GM19463 (cell line): ENCODE results near the gene PDE6B.

Experiments
- ATAC-seq: cut with Tn5 transposase; IDR thresholded peaks from one replicate; pipeline ENCODE4 v1.9.1; 2021; ENCODE audit warnings: mild to moderate bottlenecking, moderate library complexity; ENCODE audit not compliant: unreplicated experiment

PDE6B gene

GRCh38 chr4:622071-622995 lies 3.0 kb upstream of the PDE6B start:
- no peak for ATAC-seq

- no peak for ATAC-seq
These were observed 2.1 kb upstream of the PDE6B start for GRCh38 chr4:622996-623913.

- no peak for ATAC-seq
These were observed 1.3 kb upstream of the PDE6B start for GRCh38 chr4:623914-624566.

DNA sequence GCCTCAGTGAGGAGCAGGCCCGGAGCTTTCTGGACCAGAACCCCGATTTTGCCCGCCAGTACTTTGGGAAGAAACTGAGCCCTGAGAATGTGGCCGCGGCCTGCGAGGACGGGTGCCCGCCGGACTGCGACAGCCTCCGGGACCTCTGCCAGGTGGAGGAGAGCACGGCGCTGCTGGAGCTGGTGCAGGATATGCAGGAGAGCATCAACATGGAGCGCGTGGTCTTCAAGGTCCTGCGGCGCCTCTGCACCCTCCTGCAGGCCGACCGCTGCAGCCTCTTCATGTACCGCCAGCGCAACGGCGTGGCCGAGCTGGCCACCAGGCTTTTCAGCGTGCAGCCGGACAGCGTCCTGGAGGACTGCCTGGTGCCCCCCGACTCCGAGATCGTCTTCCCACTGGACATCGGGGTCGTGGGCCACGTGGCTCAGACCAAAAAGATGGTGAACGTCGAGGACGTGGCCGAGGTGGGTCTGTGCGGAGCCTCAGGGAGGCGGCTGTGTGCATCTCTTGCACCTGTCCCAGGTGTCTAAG lies 323 bp downstream of the PDE6B start:
- no peak for ATAC-seq

DNA sequence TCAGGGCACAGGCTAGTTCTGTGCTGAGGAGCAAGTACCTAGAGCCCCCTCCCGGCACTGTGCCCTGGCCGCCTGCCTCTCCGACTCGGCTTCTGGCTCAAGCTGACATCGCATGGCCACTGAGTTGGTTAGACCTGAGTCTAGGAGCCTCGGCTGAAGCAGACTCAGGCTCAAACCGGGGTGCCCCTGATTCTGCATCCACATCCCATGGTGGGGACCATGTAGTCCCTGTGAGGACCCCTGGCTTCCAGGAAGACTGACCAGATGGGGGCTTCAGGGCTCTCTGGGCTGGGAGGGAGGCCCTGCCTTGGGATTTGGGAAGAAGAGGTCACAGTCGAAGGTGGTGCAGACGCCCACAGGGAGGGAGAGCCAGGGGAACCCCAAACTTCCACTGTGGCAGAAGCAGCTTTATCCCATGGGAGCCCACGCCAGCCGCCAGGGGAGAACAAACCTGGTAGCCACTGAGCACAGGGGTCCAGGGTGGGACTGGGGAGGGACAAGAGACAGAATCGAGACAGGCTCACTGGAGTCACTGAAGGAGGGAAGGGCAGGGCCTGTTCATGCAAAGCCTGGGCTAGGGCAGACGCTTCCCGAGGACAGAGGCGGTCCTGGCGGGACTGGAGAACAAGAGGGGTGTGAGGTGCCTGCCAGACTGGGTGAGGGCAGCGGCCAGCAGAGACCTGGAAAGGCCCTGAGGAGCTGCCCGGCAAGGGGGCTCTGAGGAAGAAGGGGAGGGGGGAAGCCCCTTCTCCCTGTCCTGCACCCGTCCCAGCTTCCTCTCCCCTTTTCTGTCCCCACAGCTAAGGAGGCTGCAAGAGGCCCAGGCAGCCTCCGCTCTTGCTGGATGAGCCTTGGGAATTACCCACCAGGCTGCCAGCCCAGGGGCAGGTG lies 1.1 kb downstream of the PDE6B start:
- no peak for ATAC-seq

- ATAC-seq = no peak
These were observed 2.2 kb downstream of the PDE6B start for GRCh38 chr4:627347-628125.

- ATAC-seq = no peak
These were observed 3.0 kb downstream of the PDE6B start for GRCh38 chr4:628311-628741.

DNA sequence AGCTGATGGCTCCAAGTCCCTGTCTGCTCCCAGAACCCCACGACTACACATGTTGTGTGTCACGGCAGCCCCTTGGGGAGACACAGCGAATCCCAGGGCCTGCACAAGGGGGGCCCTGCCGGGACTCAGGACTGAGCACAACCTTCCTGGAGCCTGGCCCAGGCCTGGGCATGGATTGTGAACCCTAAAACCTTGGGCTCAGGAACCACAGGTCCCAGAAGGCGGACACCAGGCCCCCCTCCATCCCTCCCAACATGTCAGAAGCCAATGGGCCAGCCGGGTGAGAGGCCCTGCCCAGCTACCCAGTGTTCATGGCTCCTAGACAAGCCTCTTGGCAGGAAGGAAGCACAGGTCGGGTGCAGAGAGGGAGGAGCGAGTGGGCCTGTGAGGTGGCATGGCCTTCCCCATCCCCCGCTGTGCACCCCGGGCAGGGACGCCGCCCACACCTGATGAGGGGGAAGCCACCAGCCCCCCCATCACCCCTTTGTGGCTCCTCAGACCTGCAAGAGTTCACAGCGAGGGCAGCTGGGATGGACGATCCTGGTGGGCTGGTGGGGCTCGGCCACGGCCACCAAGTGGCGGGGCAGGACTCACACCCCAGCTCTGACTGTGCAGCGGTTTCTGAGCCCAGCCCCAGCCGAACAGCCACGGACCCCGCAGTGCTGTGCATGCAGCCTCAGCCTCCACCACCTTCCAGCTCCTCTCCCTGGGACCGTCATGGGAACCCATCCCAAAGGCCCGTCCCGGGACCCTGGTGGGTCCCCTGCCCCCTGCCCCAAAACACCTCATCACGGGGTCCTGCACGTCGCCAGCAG lies 3.7 kb downstream of the PDE6B start:
- no peak for ATAC-seq

- ATAC-seq = no peak
These were observed 4.2 kb downstream of the PDE6B start for GRCh38 chr4:629636-629914.

DNA sequence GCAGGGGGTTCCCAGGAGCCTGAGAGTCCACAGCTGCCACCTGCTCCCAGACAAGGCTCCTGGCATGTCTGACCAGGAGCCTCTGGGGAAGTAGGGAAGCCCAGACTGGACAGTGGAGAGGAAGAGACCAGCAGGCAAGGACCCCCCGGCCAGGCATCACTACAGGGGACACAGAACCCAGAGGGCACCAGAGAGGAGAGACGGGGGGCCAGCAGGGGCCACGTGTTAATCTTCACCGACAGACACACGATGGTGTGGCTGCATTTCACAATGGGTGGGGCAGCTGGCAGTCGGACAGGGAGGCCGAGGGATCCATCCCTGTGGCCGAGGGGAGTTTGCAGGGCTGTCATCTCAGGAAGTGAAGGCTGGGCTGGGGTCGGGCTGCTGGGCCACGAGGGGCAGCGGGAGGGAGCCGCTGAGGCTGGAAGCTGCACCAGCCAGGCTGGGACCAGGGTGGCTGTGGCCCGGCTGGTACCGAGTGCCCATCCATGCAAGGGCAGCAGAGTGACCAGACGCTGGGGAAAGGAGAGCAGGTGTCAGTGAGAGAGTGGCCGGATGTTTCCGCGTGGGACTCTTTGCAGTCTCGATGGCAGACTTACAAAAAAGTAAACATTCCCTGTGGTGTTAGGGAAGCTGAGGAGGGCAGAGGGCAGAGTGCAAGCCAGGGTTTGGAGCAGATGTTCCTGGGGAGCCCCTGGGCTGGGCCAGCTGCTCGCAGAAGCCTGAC lies 4.7 kb downstream of the PDE6B start:
- ATAC-seq = no peak

- ATAC-seq = no peak
These were observed 5.3 kb downstream of the PDE6B start for GRCh38 chr4:630656-631055.

GRCh38 chr4:632196-632790 lies 6.9 kb downstream of the PDE6B start:
- no peak for ATAC-seq

DNA sequence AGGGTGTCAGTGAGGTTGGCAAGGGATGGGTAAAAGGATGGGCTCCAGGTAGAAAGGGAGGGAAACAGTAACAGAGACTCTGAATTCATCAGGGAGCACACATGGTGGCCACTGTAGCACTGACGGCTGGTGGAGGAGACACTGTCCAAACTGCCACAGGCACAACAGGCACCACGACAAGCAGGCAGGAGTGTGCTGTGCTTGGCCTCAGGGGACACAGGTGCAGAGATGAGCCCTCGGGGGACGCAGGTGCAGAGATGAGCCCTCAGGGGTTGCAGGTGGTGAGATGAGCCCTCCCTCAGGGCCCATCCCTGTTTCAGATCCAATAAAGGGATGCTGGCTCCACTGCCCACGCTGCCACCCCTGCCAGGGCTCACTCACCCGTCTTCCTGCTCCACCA lies 7.6 kb downstream of the PDE6B start:
- ATAC-seq = no peak

GRCh38 chr4:633406-633805 lies 8.0 kb downstream of the PDE6B start:
- ATAC-seq = no peak

GRCh38 chr4:633976-634598 lies 8.7 kb downstream of the PDE6B start:
- no peak for ATAC-seq

GRCh38 chr4:634599-634985 lies 9.2 kb downstream of the PDE6B start:
- ATAC-seq = no peak
